ENCODE results near the gene CNTNAP5.
A peak's percentile ranks its signal among the peaks of the same experiment; 100 is the strongest.

Gene CNTNAP5

DNA sequence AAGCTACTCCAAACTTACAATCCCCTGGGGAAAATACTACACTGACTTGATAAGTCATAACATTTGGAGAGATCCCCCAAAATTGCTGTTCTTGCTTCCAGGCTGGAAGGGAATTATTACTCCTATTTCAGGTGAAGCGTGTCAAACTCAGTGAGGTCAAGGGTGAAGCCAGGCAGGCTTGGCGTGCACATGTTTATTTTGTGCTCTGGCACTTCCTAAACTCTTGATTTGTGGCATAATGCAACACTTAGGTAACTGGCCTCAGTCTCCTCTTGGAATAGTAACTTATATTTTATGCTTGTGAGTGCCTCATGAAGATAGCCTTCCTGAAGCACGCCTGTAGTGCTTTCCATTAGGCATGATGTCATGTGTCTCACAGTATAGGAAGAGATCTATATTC, 751.2 kb downstream of the CNTNAP5 start:
- TF ChIP-seq, protein P1, sequence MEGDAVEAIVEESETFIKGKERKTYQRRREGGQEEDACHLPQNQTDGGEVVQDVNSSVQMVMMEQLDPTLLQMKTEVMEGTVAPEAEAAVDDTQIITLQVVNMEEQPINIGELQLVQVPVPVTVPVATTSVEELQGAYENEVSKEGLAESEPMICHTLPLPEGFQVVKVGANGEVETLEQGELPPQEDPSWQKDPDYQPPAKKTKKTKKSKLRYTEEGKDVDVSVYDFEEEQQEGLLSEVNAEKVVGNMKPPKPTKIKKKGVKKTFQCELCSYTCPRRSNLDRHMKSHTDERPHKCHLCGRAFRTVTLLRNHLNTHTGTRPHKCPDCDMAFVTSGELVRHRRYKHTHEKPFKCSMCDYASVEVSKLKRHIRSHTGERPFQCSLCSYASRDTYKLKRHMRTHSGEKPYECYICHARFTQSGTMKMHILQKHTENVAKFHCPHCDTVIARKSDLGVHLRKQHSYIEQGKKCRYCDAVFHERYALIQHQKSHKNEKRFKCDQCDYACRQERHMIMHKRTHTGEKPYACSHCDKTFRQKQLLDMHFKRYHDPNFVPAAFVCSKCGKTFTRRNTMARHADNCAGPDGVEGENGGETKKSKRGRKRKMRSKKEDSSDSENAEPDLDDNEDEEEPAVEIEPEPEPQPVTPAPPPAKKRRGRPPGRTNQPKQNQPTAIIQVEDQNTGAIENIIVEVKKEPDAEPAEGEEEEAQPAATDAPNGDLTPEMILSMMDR (IDR thresholded peaks at IDR 0.05): no peak

DNA sequence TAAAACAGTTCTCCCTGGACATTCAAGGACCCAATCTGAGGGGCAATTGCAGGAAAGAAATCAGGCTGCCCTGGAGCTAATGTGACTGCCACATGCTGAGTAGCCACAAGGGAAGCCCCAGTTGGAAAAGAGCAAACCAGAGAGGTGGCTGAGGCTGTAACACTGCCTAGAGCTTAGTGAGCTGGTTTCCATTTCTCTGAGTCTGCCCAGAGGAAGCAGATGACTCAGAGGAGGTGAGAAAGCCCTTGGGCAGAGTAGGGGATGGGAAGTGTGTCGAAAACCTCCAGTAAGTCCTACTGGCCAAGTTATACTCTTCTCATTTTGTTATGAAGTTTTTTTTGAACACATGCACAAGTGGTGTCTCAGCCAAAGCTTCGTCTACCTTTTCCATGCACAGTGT, 753.0 kb downstream of the CNTNAP5 start:
- TF ChIP-seq, protein P1 (IDR thresholded peaks at IDR 0.05): no peak

DNA sequence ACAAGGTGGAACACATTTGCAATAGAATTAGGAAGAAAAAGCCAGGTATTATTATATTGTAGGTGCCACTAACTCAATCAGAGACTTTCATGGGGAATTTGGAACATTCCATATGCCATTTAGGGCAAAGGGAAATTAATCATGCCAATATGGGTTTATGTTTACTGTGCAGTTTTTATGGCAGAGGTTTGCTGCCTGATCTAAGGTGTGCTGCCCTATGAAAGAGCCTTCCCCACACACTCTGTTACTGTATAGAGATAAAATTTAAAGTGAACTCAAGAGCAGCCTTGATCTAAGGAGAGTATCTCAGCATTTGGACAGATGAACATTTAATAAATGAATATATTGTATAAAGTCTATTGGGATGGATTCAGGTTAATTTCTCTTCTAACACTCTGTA, 771.6 kb downstream of the CNTNAP5 start:
- TF ChIP-seq, protein P1 (IDR thresholded peaks at IDR 0.05): no peak

DNA sequence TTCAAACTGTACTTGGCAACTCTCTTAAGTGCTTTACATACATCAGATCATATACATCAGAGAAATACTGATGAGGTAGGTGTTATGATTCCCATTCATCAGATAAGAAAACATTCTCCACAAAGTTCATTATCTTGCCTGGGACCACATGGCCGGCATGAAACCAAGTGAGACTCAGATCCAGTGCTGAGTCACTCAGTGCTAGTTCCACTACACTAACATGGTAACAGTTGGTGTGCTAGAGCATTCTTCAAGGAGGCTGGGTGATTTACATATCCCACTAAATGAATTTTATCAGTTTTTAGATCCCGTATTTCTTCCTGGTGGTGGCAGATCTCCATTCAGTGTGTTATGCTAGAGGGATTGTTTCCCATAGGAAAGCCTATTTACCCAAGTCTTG, 772.0 kb downstream of the CNTNAP5 start:
- TF ChIP-seq, protein P1 (IDR thresholded peaks at IDR 0.05): no peak

DNA sequence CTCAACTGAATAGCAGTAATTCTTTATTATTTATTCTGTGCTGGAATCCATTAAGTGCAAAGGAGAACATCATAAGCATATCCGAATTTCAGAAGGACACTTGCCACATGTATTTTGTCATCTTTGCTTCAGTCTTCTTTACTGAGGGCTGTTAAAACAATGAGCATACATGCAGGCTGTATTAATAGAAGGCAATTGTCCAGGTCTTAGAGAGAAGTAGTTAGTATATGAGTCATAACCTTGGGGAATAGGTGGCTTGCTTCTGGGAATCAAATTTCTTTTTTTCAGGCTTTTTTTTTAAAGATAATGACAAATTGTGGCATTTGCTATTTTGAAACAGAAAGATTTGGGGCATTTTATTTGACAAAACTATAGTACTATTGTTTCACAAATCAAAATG, 773.5 kb downstream of the CNTNAP5 start:
- TF ChIP-seq, protein P1 (IDR thresholded peaks at IDR 0.05): no peak

DNA sequence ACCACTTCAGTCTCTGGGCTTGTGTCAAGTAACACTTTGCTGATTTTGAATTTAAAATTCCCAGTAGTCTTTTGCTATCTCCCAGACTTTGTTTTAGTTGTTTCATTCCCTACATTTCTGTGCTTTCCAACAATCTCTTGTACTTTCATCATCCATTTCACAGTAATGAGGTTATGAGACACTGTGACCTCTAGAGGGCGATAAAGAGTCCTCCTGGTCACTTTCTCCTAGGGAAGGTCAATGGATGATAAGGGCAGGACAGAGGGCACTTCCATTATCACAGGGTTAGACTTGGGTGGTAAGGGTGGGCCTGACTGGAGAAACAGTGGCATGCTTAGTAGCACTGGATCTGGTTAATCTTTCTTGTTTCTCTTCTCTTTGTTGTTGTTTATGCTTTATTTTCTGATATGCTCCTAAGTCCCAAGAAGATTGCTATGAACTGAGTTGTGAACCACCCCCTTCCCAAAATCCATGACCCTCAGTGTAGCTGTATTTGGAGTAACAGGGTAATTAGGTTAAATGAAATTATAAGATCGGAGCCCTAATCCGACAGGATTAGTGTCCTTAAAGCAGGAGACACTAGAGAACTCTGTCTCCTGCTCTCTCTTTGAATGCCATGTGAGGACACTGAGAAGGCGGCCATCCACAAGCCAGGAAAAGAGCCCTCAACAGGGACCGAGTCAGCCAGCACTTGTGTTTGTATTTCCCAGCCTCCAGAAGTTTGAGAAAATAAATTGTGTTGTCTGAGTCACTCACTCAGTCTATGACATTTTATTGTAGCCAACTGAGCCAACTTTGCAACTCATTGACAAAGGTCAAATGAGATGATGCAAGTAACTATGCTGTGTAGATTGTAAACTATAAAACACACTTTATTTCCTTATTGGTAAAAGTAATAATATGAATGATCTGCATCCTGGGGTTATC, 779.2 kb downstream of the CNTNAP5 start:
- TF ChIP-seq, protein P1 (IDR thresholded peaks at IDR 0.05): peak; percentile 75

DNA sequence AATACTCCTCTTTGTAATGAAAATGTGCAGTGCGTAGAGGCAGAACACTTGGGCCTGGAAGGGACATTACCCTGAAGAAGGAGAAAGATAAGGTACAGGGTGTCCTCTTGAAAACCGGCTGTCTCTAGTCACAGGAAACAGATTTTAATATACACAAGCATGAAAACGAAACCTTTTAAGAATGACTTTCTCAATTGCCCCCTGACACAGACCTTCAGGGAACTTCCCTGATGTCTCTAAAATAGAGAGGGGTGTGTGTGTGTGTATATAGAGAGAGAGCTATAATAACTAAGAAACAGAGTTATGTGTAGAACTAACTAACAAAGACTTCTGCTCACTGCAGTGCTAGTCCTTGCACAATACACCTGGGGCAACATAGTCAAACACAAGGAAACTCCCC, 780.0 kb downstream of the CNTNAP5 start:
- TF ChIP-seq, protein P1 (IDR thresholded peaks at IDR 0.05): no peak
